Superior temporal gyrus (tissue), 1 donor: ENCODE measurements around the gene WFIKKN2.
"Not testable (repeated sequence)": the region's sequence is repeated elsewhere in the genome, so short reads cannot be mapped to it uniquely, and the experiment has no call there.

Experiments used
- DNase-seq: peaks from one replicate; pipeline ENCODE4 v3.0.0-alpha.2; 2016; ENCODE audit errors: extremely low spot score

Gene WFIKKN2

GRCh38 chr17:50875074-50875473, 39.7 kb downstream of the WFIKKN2 start:
- DNase-seq: no peak

DNA sequence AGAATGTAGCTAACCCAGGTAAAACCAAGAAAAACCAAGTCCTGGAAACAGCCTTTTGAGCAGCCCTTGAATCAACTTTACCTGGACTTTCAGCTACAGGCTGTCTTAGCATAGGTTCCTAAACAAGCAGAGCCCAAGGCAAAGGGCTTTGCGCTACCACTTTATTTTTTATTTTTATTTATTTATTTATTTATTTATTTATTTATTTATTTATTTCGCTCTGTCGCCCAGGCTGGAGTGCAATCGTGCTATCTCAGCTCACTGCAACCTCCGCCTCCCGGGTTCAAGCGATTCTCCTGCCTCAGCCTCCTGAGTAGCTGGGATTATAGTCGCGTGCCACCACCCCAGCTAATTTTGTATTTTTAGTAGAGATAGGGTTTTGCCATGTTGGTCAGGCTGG, 41.7 kb downstream of the WFIKKN2 start:
- not testable (repeated sequence) for DNase-seq

- DNase-seq: peak; percentile 9
Measured at GRCh38 chr17:50877838-50878237, 42.5 kb downstream of the WFIKKN2 start.

DNA sequence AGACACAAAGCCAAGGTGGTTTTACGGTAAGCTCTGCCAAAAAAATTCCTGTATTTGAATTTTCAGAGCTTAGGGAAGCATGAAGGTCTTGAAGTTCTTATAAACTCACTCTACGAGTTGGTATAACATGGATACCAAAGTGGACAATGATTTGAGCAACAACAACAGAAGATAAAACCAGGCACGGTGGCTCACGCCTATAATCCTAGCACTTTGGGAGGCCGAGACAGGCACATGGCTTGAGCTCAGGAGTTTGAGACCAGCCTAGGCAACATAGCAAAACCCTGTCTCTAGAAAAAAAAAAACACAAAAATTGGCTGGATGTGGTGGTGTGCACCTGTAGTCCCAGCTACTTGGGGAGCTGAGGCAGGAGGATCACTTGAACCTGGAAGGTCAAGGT, 43.7 kb downstream of the WFIKKN2 start:
- no peak for DNase-seq

- DNase-seq: no peak
Measured at GRCh38 chr17:50881182-50881581, 45.8 kb downstream of the WFIKKN2 start.

- DNase-seq: no peak
Measured at GRCh38 chr17:50882851-50883250, 47.5 kb downstream of the WFIKKN2 start.

GRCh38 chr17:50883850-50884438, 48.6 kb downstream of the WFIKKN2 start:
- no peak for DNase-seq

DNA sequence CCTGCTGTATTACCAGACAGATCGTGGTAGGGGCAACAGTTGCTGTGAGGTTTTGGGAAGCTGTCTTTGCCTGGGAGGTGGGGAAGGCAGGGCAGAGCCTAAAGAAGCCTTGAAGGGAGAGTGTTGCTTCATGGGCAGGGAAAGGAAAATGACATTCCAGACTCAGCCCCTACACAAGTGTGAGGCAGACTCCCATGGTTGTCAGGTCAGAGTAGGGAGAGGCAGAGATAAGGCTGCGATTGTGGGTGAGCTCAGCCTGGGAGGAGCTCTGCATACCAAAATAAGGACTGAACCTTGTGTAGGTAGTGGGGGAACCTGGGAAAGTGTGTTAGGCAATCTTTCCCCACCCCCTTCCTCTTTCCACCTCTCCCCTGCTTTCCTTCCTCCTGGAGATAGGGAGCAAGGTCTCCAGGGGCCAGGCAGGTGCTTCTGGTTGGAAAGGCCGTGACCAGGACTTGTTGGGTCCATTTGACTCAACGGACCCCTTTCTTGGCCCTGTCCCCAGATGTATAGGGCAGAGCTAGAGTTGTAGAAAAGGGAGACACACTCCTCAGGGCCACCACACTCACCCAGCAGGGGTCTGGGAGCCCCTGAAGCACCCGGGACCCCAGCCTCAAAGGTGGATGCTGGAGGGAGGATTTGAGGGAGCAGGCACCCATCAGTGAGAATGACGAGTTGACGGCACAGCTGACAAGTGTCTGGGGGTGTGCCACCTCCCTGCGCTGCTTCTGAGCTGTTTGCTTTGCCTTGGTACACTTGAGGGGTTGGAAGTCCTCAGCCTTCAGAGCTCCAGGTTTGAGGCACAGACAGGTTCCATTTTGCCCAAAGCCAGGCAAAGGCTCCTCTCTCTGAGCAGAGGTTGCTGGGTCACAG, 49.3 kb downstream of the WFIKKN2 start:
- DNase-seq: no peak

GRCh38 chr17:50887705-50888245, 52.4 kb downstream of the WFIKKN2 start:
- no peak for DNase-seq

DNA sequence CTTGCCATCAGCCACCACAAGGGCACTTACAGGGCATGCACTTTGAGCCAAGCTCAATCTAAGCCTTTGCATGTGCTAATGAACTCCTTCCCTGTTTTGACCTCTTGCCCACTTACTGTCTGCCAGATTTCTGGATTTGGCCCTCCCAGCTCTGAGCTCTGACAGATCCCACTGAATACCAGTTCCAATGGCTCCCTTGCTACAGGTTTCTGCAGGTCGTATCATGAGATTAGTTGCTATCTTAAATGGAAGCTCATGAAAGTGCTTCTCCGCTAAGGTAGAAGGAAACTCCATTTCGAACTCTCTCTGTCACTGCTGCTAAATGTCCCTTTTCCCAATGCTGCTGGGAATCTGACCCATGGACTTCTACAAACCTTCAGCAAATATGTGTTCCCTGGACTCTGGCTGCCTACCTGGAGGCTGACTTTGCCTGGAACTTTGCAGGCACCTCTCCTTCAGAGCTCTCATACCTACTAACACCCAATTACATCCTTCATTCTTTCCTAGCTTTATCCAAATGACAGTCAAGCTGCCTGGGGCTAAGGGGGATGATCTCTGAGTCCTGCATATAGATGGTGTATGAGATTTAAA, 54.2 kb downstream of the WFIKKN2 start:
- no peak for DNase-seq

- DNase-seq: no peak
Measured at GRCh38 chr17:50890675-50891516, 55.5 kb downstream of the WFIKKN2 start.

DNA sequence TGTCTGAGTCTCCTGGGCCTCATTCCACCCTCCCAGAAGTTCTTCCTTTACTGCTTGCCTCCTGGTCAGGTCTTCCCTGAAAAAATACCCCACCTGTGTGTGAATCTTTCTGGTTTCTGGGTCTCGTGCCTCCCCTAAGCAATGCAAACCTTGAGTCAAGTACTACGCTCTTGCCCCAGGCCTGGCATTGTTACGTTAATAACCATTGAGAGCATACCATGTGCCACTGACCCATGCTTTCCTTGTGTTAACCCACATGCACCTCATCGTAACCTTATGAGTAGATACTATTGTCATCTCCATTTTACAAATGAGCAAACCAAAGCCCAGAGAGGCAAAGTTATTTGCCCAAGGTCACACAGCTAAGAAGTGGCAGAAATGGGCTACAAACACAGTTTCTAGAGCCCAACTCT, 56.2 kb downstream of the WFIKKN2 start:
- DNase-seq: no peak
